Hepatocyte (in vitro differentiated cells): Measurements from ENCODE around the gene CDH4. TPM values are rescaled to one million over a fixed set of nuclear protein-coding genes. Genes with fewer than 3 reads are reported as not detected.

Experiments
- DNase-seq: peaks from one replicate; pipeline ENCODE4 v3.0.0-alpha.2; 2016; ENCODE audit warnings: low spot score
- H2AFZ ChIP-seq: fragments of 200-600 bp; sonication (generic); 2 replicates; pipeline ENCODE4 v1.6.0; 2016; ENCODE audit warnings: antibody characterized with exemption, mild to moderate bottlenecking
- H3K27ac ChIP-seq: fragments of 200-600 bp; sonication (generic); 2 replicates; pipeline ENCODE4 v1.5.1; 2016; ENCODE audit warnings: mild to moderate bottlenecking
- H3K27me3 ChIP-seq: fragments of 200-600 bp; sonication (generic); 2 replicates; pipeline ENCODE4 v1.6.1; 2016
- H3K36me3 ChIP-seq: fragments of 200-600 bp; sonication (generic); replicated peaks from 2 replicates; pipeline ENCODE4 v1.5.1; 2016; ENCODE audit warnings: low read depth; ENCODE audit not compliant: insufficient read depth
- H3K4me1 ChIP-seq: fragments of 200-600 bp; sonication (generic); 2 replicates; pipeline ENCODE4 v1.5.1; 2016; ENCODE audit warnings: mild to moderate bottlenecking, moderate library complexity; ENCODE audit not compliant: insufficient read depth
- H3K4me2 ChIP-seq: fragments of 200-600 bp; sonication (generic); 2 replicates; pipeline ENCODE4 v1.6.0; 2016
- H3K4me3 ChIP-seq: fragments of 200-600 bp; sonication (generic); 2 replicates; pipeline ENCODE4 v1.5.1; 2016; ENCODE audit warnings: mild to moderate bottlenecking
- H3K79me2 ChIP-seq: fragments of 200-600 bp; sonication (generic); 2 replicates; pipeline ENCODE4 v1.6.0; 2017; ENCODE audit warnings: mild to moderate bottlenecking
- H3K9me2 ChIP-seq: fragments of 200-600 bp; sonication (generic); replicated peaks from 2 replicates; pipeline ENCODE4 v1.6.0; 2017; ENCODE audit warnings: mild to moderate bottlenecking; ENCODE audit not compliant: insufficient read depth
- H3K9me3 ChIP-seq: fragments of 200-600 bp; sonication (generic); 2 replicates; pipeline ENCODE4 v1.5.1; 2016; ENCODE audit warnings: low read depth, mild to moderate bottlenecking
- H4K20me1 ChIP-seq: fragments of 200-600 bp; sonication (generic); 2 replicates; pipeline ENCODE4 v1.6.0; 2016; ENCODE audit warnings: mild to moderate bottlenecking; ENCODE audit not compliant: insufficient read depth, poor library complexity, severe bottlenecking
- CTCF ChIP-seq: fragments of 200-600 bp; sonication (generic); IDR thresholded peaks from 2 replicates; pipeline ENCODE4 v1.5.1; 2016; ENCODE audit warnings: antibody characterized with exemption, mild to moderate bottlenecking; ENCODE audit not compliant: poor library complexity
- EZH2 ChIP-seq: fragments of 200-600 bp; sonication (generic); IDR thresholded peaks from 2 replicates; pipeline ENCODE4 v1.6.1; 2016; ENCODE audit warnings: antibody characterized with exemption, mild to moderate bottlenecking, borderline replicate concordance
- EZH2phosphoT487 ChIP-seq: fragments of 200-600 bp; sonication (generic); IDR thresholded peaks from one replicate; pipeline ENCODE4 v1.6.1; 2018; ENCODE audit warnings: antibody characterized with exemption, mild to moderate bottlenecking, low read depth, moderate library complexity; ENCODE audit not compliant: unreplicated experiment, severe bottlenecking
- WGBS: methylation state at CpG from one replicate; pipeline ENCODE4 v1.1.6; 2016; ENCODE audit warnings: low lambda C conversion rate; ENCODE audit errors: missing lambda C conversion rate; 5-methylcytosine and 5-hydroxymethylcytosine counted together
- polyA plus RNA-seq: library from polyadenylated mRNA; unstranded; fragments of >200 nt; fragmentation: Nextera tagmentation; extraction: Ambion mirVana; gene quantifications from 2 replicates; pipeline ENCODE4 v1.2.1, GENCODE V29; 2016
- total RNA-seq: library from RNA; depleted of rRNA; stranded (reverse); fragments of >200 nt; gene quantifications from 2 replicates; pipeline ENCODE4 v1.2.3, GENCODE V29; 2014

Gene CDH4
- total and polyA plus RNA-seq, 2 experiments from 2014 or later: 0.53 to 0.73 TPM

GRCh38 chr20:61252601-61253263, 671 bp downstream of the CDH4 start:
- H3K9me3 ChIP-seq: no peaks in the 10 kb centered on the region
- peaks cover 86% of the 10 kb centered on the region for H3K27me3 ChIP-seq
- H4K20me1 ChIP-seq: no peaks in the 10 kb centered on the region
- peak; percentile 54 for TF ChIP-seq EZH2
- TF ChIP-seq CTCF: no peak
- H3K4me3 ChIP-seq: peak overlapping the region; percentile 23
- DNase-seq: peak; percentile 29
- no peaks in the 10 kb centered on the region for H3K79me2 ChIP-seq
- H3K4me2 ChIP-seq: peak overlapping the region; percentile 90
- no peak overlapping the region for H2AFZ ChIP-seq
- no peak overlapping the region for H3K27ac ChIP-seq
- 0% methylated on average over 32 of the region's 87 CpGs for WGBS
- H3K9me2 ChIP-seq: no peaks in the 10 kb centered on the region
- no peaks in the 10 kb centered on the region for H3K36me3 ChIP-seq
- no peaks in the 10 kb centered on the region for H3K4me1 ChIP-seq

- Histone ChIP-seq H3K4me1 (no peaks in the 10 kb centered on the region), H3K9me3 (no peaks in the 10 kb centered on the region), H3K36me3 (no peaks in the 10 kb centered on the region), H3K9me2 (no peaks in the 10 kb centered on the region), H3K4me2 (peak overlapping the region; percentile 90), H3K79me2 (no peaks in the 10 kb centered on the region), H3K27me3 (peaks cover 81% of the 10 kb centered on the region), H4K20me1 (no peaks in the 10 kb centered on the region), H3K4me3 (peak overlapping the region; percentile 10), H2AFZ (no peak overlapping the region), H3K27ac (no peak overlapping the region)
- no peak for TF ChIP-seq EZH2phosphoT487
- peak; percentile 34 for TF ChIP-seq CTCF
- TF ChIP-seq EZH2: peak; percentile 58
- peak; percentile 46 for DNase-seq
- WGBS: 1% methylated on average over 23 of the region's 51 CpGs
Measured at GRCh38 chr20:61253264-61253639, 1.2 kb downstream of the CDH4 start.

GRCh38 chr20:61253640-61254511, 1.8 kb downstream of the CDH4 start:
- H4K20me1 ChIP-seq: no peaks in the 10 kb centered on the region
- TF ChIP-seq EZH2 (peak; percentile 46), EZH2phosphoT487 (no peak)
- H3K9me3 ChIP-seq: no peaks in the 10 kb centered on the region
- H3K4me2 ChIP-seq: peak overlapping the region; percentile 90
- peaks cover 75% of the 10 kb centered on the region for H3K27me3 ChIP-seq
- H3K36me3 ChIP-seq: no peaks in the 10 kb centered on the region
- WGBS: 4% methylated on average over 41 of the region's 62 CpGs
- H3K79me2 ChIP-seq: no peaks in the 10 kb centered on the region
- H3K27ac ChIP-seq: no peak overlapping the region
- H2AFZ ChIP-seq: no peak overlapping the region
- H3K9me2 ChIP-seq: no peaks in the 10 kb centered on the region
- peak overlapping the region; percentile 10 for H3K4me3 ChIP-seq
- H3K4me1 ChIP-seq: no peaks in the 10 kb centered on the region
- peak; percentile 23 for DNase-seq

GRCh38 chr20:61254881-61255626, 3.0 kb downstream of the CDH4 start:
- DNase-seq: no peak
- no peaks in the 10 kb centered on the region for H3K4me1 ChIP-seq
- TF ChIP-seq EZH2 (no peak), CTCF (no peak), EZH2phosphoT487 (no peak)
- H3K27ac ChIP-seq: no peak overlapping the region
- H3K9me3 ChIP-seq: no peaks in the 10 kb centered on the region
- H3K4me3 ChIP-seq: no peak overlapping the region
- no peaks in the 10 kb centered on the region for H3K36me3 ChIP-seq
- H2AFZ ChIP-seq: no peak overlapping the region
- H3K9me2 ChIP-seq: no peaks in the 10 kb centered on the region
- no peaks in the 10 kb centered on the region for H4K20me1 ChIP-seq
- 75% methylated on average over 11 of the region's 11 CpGs for WGBS
- H3K27me3 ChIP-seq: peaks cover 67% of the 10 kb centered on the region
- no peak overlapping the region for H3K4me2 ChIP-seq
- H3K79me2 ChIP-seq: no peaks in the 10 kb centered on the region
